Glomerular endothelial cell (primary cell): Measurements from ENCODE around the gene ST3GAL4. TPM values are rescaled to one million over a fixed set of nuclear protein-coding genes. Genes with fewer than 3 reads are reported as not detected.
"Not testable (repeated sequence)": the region's sequence is repeated elsewhere in the genome, so short reads cannot be mapped to it uniquely, and the experiment has no call there.

Source experiments
- DNase-seq: peaks from one replicate; pipeline ENCODE4 v3.0.0-alpha.2; 2011; ENCODE audit warnings: low read depth, low spot score; ENCODE audit errors: extremely low read depth
- total RNA-seq: library from RNA; depleted of rRNA; stranded (reverse); fragments of >200 nt; gene quantifications from 2 replicates; pipeline ENCODE4 v1.2.3, GENCODE V29; 2015

ST3GAL4 gene
- total RNA-seq, 1 donor from 2014 or later: 36.6 TPM

- DNase-seq: no peak
Measured at GRCh38 chr11:126361400-126361799, 5.9 kb downstream of the ST3GAL4 start.

GRCh38 chr11:126362879-126363655 is 7.6 kb downstream of the ST3GAL4 start:
- no peak for DNase-seq

GRCh38 chr11:126363706-126364248 is 8.3 kb downstream of the ST3GAL4 start:
- DNase-seq: no peak

GRCh38 chr11:126364735-126365134 is 9.2 kb downstream of the ST3GAL4 start:
- DNase-seq: not testable (repeated sequence)

GRCh38 chr11:126365508-126365907 is 10.0 kb downstream of the ST3GAL4 start:
- not testable (repeated sequence) for DNase-seq

- DNase-seq: no peak
Measured at GRCh38 chr11:126366064-126366822, 10.8 kb downstream of the ST3GAL4 start.

GRCh38 chr11:126366823-126367654 is 11.6 kb downstream of the ST3GAL4 start:
- DNase-seq: not testable (repeated sequence)

GRCh38 chr11:126367806-126368205 is 12.3 kb downstream of the ST3GAL4 start:
- not testable (repeated sequence) for DNase-seq

- not testable (repeated sequence) for DNase-seq
Measured at GRCh38 chr11:126368336-126369119, 13.0 kb downstream of the ST3GAL4 start.

GRCh38 chr11:126370016-126370415 is 14.5 kb downstream of the ST3GAL4 start:
- DNase-seq: no peak

GRCh38 chr11:126371595-126371994 is 16.1 kb downstream of the ST3GAL4 start:
- no peak for DNase-seq

- DNase-seq: not testable (repeated sequence)
Measured at GRCh38 chr11:126373389-126374066, 18.0 kb downstream of the ST3GAL4 start.

GRCh38 chr11:126374562-126375300 is 19.2 kb downstream of the ST3GAL4 start:
- not testable (repeated sequence) for DNase-seq

GRCh38 chr11:126375726-126376125 is 20.2 kb downstream of the ST3GAL4 start:
- DNase-seq: peak; percentile 16

GRCh38 chr11:126378763-126379162 is 23.3 kb downstream of the ST3GAL4 start:
- DNase-seq: no peak

GRCh38 chr11:126380909-126381308 is 25.4 kb downstream of the ST3GAL4 start:
- no peak for DNase-seq

GRCh38 chr11:126381960-126382359 is 26.5 kb downstream of the ST3GAL4 start:
- not testable (repeated sequence) for DNase-seq

GRCh38 chr11:126382641-126383040 is 27.2 kb downstream of the ST3GAL4 start:
- DNase-seq: not testable (repeated sequence)
